GM03348 (cell line): ENCODE results near the gene NTN3.

Experiments used
- DNase-seq: peaks from one replicate; pipeline ENCODE4 v3.0.0; 2012; ENCODE audit warnings: low spot score

Gene NTN3

GRCh38 chr16:2514333-2515179 lies 43.5 kb downstream of the NTN3 start:
- DNase-seq = no peak

- peak; percentile 46 for DNase-seq
Measured at GRCh38 chr16:2515180-2515851, 44.2 kb downstream of the NTN3 start.

GRCh38 chr16:2516391-2517240 lies 45.5 kb downstream of the NTN3 start:
- DNase-seq = no peak

GRCh38 chr16:2517954-2518605 lies 47.0 kb downstream of the NTN3 start:
- DNase-seq = no peak

- DNase-seq = no peak
Measured at GRCh38 chr16:2518823-2519710, 48.0 kb downstream of the NTN3 start.

GRCh38 chr16:2519711-2520080 lies 48.6 kb downstream of the NTN3 start:
- DNase-seq = no peak

- DNase-seq = peak; percentile 96
Measured at GRCh38 chr16:2520097-2520783, 49.1 kb downstream of the NTN3 start, which contains the start of gene AMDHD2. Gene AMDHD2, plus strand, starts transcription at chr16:2520371. Its CDS starts 88 bp downstream, at chr16:2520459.

GRCh38 chr16:2520784-2521531 lies 49.9 kb downstream of the NTN3 start:
- no peak for DNase-seq
